HG03159 (cell line): ENCODE data around the gene BRWD1.

Source experiments
- ATAC-seq: cut with Tn5 transposase; IDR thresholded peaks from one replicate; pipeline ENCODE4 v1.9.1; 2021; ENCODE audit warnings: mild to moderate bottlenecking, moderate library complexity; ENCODE audit not compliant: unreplicated experiment

BRWD1 gene

DNA sequence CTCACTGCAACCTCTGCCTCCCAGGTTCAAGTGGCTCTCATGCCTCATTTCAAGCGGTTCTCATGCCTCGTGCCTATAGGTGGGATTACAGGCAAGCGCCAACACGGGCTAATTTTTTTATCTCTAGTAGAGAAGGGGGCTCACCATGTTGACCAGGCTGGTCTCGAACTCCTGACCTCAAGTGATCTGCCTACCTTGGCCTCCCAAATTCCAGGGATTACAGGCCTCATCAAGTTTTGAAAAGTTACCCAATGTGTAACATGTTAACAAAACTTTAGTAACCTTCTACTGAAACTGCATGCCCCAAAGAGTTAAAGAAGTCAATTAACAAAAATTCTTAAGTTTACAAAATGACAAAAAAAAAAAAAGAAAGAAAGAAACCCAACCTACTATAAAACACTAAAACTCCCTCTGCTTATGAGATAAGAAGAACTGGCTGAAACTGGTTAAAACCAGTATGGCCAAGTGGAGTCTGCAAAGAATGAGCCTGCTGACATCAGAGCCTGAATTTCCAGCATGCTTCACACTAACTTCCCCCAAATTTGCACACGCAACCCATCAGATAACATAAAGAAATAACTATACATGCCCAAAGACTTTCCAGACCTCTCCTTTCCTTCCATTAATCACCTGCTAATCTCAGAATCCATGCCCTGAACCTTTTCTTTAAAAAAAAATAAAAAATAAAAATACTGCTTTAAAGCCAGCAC, 104.7 kb downstream of the BRWD1 start:
- ATAC-seq: no peak

DNA sequence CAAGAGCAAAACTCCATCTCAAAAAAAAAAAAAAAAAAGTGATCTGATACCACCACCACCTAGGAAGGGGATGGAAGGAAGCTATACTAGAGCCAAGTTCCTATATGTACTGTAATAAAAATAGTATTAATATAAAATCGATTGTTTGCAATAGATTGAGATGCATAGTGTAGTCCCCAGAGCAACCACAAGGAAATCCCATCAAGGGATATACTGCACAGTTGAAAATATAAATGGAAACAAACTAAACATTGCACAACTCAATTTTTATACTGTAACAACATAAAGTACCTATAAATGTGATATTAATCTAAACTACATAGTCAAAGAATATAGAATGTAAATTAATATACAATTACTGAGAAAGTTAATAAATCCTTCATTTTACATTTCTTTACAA, 109.3 kb downstream of the BRWD1 start:
- ATAC-seq: no peak

GRCh38 chr21:39198800-39199199, 114.6 kb downstream of the BRWD1 start:
- no peak for ATAC-seq

- ATAC-seq: no peak
Observed at GRCh38 chr21:39197448-39198233, 115.8 kb downstream of the BRWD1 start.

DNA sequence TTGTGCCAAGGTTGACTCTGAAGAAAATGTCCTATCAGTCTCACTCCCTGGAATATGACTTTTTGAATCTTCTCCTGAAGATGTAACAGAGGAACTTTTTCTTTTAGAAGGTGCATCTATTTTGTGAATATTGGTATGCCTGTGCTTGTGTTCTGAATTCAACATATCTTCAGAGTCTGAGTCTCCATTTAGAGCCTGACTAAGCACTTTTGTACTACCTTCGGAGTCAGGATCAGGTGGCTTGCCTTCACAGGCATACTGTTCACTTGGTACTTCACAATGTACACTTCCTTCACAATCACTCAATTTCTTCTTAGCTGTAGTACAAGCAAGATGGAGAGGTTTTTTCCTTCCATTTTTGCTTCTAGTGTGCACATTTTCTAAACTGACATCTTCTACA, 116.6 kb downstream of the BRWD1 start:
- no peak for ATAC-seq

- ATAC-seq: no peak
Observed at GRCh38 chr21:39196310-39196709, 117.1 kb downstream of the BRWD1 start.

DNA sequence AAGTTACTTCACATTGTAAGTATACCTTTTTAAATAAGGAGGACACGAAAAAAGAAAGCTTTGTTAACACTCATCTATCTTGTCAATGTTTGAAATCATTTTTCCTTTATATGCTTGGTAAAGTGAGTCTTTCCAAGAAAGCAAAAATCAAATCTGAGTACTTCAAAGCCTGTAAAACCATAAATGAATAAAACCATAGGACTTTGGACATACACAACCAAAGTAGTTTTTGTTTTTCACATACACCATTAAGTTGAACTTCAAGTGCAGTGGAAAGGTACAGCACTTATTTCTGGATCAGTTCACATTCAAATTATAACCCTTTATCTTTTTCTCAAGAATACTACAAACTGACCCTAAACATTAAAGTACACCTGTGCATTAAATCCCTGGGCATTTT, 120.1 kb downstream of the BRWD1 start:
- no peak for ATAC-seq

DNA sequence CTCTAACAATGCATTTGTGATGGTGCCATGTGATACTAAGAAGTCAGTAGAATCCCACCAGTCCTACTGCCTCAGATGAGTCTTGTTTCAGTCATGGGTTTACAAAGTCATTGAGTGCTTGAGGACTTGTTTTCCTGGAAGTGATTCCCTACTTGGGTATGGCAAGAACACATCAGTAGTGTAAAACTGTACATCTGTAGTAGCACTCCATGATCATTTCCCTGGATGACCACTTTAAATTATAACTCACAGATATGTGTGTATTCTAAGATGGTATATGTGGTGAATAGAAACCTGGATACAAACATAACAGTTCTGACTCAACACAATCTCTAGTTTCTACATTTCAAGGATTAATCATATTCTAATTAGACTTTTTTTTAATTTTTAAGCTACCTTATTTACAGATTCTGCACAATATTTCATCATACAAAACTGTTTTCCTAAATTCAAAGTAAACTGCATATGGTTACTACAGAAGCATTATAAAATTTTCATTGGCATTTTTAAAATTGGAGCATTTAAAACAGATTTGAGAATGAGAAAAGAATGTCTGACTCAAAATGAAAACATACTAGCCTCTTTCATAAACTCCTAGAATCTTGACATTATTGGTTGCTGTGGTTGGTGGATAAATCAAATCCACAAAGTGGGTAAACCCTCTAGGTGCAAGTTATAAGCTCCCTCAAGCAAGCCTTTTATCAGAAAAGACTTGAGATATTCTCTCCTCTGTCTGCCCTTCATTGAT, 123.4 kb downstream of the BRWD1 start:
- no peak for ATAC-seq

DNA sequence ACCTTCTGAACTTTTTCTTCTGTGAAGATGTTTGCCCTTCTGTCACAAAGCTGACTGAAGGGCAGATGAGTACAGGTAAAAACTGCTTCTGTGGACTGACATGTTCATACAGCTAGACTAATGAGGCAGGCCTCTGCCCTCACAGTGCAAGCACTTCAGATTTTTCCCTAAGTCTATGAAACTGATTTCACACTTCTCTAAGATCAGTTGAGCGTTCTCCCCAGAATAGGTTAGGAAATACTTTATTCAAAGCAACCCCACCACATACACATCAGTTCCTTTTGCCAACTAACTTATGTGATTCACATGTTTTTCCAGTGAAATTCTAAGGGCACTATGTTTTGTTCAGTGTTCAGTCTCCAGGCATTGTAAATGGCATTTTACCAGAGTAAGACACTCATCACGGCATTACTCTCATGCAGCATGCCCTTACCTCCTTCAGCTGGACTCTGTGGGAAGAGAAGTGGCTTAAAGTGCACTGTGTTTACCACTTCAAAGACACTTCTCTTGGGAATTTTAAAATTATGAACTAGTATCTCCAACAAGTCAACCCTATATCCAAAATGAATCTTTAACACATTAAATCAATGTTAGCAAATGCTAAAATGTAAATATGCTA, 124.8 kb downstream of the BRWD1 start:
- no peak for ATAC-seq

- no peak for ATAC-seq
Observed at GRCh38 chr21:39187141-39187540, 126.3 kb downstream of the BRWD1 start.

- no peak for ATAC-seq
Observed at GRCh38 chr21:39186676-39187075, 126.8 kb downstream of the BRWD1 start.

DNA sequence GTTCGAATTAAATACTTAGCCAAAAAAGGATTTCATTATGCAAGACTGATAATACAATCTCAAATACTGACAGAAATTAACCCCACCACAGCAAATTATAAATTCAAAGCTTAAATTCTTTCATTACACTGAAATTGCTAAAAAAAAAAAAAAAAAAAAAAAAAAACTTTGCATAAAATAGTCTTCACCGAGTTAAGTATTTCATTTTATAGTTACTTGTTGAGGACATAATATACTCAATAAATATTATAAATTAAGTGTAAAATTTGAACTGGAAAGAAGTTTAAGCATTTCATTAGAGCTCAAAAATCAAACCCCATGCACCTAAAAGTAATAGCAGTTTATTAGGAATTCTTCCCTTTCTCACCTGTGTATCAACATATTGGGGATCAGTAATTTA, 128.3 kb downstream of the BRWD1 start:
- no peak for ATAC-seq

GRCh38 chr21:39184050-39184980, 129.1 kb downstream of the BRWD1 start:
- ATAC-seq: no peak

GRCh38 chr21:39183272-39184049, 130.0 kb downstream of the BRWD1 start, which contains the start of gene PSMG1:
Gene PSMG1, minus strand, starts transcription at chr21:39183451. Its CDS starts 66 bp downstream, at chr21:39183385.
- ATAC-seq: peak; percentile 87

- peak; percentile 35 for ATAC-seq
Observed at GRCh38 chr21:39182484-39183271, 130.8 kb downstream of the BRWD1 start.

DNA sequence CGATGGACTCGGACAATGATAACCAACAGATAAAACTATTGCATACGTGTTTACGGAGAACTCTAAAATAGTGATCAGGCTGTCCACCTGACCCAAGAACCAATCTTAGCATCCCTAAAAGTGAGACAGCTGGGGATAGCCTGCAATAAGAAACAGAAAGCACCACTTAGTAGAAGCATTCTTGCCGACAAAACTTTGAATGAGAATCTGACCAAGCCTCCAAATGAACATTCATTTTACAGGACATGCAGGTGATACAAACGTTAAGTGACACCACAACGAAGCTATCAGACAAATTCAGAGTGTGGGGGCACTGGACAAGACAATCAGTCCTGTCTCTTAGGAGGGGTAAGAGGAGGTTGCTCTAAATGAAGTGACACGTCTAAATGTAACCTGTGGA, 131.4 kb downstream of the BRWD1 start:
- ATAC-seq: no peak

DNA sequence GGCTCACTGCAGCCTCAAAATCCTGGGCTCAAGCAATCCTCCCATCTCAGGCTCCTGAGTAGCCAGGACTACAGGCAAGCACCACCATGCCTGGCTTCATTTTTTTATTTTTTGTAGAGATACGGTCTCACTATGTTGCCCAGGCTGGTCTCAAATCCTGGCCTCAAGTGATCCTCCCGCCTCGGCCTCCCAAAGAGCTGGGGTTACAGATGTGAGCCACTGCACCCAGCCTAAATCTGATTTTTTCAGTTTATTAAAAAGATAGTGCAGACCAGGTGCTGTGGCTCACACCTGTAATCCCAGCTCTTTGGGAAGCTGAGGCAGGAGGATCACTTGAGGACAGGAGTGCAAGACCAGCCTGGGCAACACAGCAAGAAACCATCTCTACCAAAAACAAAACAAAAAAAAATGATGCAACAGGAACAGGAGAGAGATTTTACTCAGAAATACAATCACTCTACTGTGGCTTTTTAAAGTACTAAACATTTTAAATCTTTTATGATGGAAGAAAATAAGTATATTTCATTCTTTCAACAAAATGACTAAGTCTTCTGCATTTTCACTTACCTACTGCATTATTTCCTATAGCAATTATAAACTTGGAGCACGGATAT, 132.1 kb downstream of the BRWD1 start:
- no peak for ATAC-seq

DNA sequence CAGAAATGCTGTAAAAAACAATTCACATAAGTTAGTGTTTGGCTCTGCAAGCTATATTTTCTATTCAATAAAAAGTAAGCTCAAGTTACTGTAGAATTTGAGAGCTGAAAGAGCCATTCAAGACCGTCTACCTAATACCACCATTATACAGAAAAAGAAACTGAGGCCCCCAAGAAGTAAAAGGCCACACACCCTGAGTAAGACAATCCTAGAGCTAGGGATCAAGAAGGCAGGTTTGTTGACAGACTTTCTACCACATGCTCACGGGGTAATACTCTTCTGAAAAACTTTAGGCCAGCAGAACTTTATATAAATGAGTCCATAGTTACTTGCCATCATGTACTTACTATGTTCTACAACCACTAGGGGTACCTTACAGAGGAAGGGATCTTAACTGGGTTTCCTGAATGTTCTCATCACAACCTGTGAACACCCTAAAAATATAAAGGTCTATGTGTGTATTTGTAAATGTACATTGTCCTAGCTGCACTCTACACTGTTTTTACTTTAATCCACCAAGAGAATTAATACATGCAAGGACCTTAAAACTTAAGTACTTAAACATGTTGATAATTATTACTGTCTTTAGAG, 132.9 kb downstream of the BRWD1 start:
- no peak for ATAC-seq
